ENCODE data around the gene ITGB6.

ITGB6 gene

DNA sequence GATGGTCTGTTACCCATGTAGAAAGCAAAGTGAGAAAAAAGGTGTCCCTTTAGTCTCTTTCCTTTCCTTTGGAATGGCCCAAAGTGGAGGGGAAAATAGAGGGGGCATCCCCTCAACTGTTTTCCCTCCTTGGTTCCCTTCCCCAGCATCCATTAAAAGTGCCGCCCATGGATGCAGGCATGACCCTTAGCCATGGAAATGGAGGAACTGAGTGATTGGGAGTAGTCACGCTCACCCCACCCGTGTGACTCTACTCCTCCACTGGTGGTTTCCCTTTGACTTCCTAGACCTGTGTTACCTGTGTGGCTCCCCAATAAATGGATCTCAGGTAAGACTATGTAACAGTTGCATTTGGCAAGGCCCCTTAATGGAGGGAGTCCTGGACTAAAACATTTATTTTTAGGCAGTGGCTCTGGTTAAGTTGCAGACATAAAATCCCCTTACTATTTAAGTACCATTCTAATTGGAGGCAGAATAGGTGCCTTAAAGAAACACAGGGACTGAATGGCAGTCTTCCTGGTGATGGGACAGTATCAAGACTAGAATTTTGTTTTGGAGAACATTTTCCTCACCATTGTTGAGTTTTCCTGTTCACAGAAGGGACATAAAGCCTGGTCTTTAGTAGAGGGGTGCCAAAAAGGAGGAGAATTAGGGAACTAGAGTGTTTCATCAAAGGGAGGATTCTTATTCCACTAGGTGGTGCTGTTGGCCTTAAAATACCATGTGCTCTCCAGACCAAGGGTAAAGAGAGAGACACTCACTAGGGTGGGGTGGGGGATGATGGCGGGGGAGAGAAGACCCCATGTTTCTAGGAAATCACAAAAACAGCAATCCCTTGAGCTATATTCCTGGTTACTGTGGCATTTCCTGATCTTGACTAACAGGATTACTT lies 112.0 kb downstream of the ITGB6 start:
- peak; percentile 32 for DNase-seq (ENCODE audit: low spot score)

DNA sequence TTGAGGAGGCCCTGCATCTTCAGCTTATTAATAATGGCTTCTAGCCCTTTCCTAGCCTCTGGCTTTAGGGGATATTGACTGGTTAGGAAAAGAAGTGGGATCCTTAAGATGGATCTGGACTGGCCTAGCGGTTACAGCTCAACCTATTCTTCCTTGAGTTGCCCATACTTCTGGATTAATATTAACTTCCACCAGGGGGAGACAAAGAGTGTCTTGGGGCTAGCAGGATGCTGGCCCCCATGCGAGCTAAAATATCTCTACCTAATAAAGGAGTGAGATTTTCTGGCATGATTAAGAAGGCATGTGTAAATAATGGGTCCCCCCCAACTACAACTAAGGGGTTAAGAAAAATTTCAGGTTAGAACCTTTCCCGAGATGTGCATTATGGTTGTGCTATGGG lies 114.4 kb downstream of the ITGB6 start:
- peak; percentile 10 for DNase-seq (ENCODE audit: low spot score)

DNA sequence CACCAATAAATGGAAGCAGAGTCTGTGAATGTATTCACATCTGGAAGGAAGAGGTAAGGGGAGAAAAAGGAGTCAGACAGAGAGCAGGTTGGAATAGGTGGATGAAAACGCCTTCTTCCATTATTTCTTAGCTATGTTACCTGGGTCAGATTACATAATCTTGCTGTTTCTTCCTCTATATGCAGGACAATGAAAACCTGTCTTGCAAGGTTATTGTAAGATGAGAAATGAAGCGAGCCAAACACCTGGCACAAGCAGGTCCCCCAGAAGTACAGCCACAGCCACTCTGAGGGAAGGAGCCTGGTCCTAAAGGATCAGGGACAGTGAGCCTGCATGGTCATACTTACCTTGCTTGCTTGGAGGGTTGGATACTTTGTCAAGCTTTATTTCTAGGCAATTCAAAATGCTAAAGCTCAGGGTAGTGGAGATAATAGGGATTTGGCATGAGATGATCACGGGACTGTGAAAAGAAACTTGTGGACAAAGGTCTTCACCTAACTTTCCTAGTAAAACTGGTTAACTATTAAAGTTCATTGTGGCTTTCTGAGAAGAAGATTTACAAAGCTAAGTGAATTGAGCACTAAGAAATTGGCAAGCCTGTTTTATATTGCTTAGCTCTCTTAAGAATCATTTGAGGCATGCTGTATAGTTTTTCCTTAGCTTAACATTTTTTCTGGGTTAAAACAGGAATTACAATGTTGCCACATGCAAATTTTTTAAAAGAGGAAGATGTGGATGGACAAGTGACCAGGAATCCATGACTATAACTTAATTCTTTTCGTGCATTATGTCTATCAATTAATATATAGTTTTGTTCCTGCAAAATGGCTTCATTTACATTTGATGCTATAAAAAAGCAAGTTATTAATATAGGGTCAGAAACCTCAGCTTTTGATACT lies 121.9 kb downstream of the ITGB6 start:
- DNase-seq (ENCODE audit: low spot score), result no peak

DNA sequence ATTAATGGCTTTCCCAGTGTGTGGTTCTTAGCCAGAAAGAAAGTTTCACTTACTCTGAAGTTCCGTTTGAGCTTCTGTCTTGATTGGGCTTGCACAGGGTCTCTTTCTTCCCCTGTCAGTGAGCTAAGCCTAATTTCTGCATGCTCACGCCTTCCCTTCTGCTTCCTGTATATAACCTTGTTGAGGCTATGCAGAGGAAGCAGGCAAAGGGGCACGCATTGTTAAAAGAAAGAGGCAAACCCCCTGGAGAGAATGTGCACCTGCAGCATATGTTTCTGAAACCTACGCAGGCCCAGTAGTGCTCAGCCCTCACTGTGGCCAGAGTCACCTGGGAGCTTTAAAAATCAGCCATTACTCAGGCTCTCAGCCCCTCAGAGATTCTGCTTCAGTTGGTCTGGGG lies 123.2 kb downstream of the ITGB6 start:
- DNase-seq (ENCODE audit: low spot score), result no peak

DNA sequence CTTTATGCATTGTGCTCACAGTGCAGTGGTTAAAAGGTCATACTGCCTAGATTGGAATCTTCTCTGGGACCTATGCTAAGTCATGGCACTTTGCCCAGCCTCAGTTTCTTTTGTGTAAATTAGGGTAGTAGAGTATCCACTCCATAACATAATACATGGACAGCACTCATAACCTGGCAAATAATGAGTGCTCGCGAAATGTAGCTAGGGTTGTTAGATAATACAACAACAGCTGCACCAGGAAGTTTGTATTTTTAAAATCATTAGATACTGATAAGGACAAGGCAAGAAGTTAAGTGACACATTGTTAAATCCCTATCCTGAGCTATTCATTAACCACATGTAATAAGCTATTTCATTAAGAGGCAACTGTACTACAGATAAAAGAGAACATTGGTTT lies 123.8 kb downstream of the ITGB6 start:
- no peak for DNase-seq (ENCODE audit: low spot score)

DNA sequence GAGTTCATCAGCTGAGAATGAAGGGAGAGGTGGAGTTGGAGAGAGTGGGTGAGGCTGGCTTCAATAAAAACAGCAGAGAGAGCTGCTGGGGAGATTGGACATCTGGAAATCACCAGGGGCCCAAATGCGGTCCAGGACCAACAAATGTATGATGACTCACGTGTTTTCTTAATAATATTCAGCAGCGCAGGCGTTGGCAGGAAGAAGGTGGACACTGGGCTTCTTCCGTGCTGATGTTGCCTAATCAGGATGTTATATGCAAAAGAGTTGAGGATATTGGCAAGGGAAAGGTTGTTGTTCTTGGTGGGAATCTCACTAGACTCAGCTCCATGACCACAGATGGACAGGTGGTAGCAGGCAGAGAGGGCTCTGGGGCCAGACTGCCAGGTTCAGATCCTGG lies 124.9 kb downstream of the ITGB6 start:
- no peak for DNase-seq (ENCODE audit: low spot score)

DNA sequence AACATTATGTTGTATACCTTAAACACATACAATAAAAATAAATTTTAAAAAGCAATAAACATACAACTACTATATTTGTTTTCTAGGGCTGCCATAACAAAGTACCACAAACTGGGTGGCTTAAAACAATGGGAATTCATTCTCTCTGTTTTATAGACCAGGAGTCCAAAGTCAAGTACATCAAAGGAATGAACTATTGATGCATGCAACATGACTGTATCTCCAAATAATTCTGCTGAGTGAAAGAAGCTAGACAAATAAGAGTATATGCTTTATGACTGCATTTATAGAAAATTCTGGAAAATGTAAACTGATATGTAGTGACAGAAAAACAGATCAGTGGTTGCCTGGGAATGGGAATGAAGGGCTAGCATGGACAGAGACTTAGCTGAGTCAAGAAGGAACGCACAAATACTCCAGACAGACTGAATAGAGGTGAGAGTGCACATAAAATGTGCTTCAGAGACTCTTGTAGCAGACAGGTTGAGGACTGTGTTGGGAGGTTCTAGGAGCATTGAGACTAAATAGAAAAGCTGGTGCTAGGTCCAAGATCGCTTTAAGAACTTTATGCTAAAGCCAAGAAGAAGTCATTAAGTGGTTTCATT lies 126.7 kb downstream of the ITGB6 start:
- no peak for DNase-seq (ENCODE audit: low spot score)

DNA sequence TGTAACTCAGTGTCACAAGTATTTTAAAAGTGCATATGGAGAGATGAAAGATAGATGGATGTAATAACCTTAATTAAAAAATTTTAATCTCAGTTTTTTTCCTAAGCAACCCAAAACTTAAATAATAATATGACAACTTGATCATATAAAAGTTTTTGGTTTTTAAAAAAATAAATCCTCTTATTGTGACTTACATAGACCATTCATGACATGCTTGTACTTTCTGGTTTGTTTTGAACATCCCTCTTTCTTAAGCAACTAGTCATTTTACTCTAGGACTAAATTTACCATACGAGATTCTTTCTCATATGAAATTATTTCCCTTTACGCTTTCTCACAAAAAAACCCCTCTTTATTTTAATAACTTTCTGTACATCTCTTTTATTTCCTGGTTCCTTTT lies 131.2 kb downstream of the ITGB6 start:
- no peak for DNase-seq (ENCODE audit: low spot score)

DNA sequence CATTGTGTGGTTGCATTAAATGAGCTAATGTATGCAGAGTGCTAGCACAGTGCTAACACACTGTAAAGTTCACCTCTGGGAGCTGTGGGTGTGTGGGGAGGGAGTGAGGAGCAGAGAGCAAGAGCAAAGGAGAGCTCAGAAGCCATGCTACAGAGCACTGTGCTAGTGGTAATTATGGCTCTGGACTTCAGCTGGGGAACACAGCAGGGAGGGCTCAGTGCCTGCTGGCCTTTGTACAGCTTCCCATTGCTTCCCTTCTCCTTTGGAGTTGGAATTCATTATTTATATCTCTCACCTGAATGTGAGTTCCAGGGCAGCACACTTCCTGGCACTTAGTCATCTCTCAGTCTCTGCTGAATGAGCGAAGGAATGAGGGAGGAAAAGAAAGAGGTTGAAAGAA lies 135.2 kb downstream of the ITGB6 start:
- DNase-seq (ENCODE audit: low spot score), result no peak

DNA sequence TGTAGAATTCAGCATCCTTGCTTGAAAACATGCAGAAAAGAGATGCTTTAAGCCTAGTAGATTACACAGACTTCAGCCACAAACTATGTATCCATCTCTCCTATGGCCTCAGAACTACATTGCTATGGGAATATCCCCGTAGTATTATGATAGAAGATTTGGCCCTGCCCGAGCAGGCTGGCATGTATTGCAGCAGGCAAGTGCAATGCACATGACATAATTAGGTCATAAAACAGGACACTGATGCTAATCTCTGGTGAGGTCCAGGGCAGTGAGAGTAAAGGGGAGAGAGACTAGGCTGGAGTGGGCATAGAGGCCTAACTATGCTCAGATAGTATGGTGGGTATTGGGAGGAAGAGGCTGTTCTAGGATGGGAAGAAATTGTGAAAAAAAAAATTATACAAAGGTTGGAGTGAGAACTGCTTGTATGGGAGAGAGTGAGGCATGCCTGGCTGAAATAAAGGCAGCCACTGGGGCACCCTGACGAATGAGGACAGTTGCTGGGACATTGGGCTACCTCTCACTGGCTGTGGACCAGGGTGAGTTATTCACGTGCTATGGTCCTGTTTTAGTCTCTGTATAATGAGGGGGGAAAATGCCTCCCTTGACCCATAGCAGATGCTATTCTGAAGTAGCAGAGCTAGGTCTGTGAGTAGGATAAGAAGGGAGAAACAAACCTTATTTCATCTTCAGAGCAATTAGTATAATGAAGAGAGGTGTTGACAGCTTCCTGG lies 136.0 kb downstream of the ITGB6 start:
- no peak for DNase-seq (ENCODE audit: low spot score)

DNA sequence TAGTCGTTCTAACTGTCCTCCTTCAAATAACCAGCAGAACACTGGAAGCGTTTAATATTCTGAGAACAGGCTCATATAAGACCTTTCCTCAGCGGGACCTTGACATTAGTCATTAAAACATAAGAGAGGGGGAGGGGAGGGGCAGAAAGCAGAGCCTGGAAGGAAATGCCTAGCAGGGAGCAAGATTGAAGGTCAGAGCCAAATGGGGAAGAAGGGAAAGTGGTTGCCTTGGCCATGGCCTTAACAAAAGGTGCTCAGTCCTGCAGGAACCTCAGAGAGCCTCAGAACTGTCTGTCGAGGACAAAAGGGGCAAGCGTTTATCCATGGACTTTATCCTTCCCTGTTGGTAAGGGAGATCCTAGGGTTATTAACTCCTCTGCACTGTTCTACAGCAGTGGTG lies 136.8 kb downstream of the ITGB6 start:
- no peak for DNase-seq (ENCODE audit: low spot score)

DNA sequence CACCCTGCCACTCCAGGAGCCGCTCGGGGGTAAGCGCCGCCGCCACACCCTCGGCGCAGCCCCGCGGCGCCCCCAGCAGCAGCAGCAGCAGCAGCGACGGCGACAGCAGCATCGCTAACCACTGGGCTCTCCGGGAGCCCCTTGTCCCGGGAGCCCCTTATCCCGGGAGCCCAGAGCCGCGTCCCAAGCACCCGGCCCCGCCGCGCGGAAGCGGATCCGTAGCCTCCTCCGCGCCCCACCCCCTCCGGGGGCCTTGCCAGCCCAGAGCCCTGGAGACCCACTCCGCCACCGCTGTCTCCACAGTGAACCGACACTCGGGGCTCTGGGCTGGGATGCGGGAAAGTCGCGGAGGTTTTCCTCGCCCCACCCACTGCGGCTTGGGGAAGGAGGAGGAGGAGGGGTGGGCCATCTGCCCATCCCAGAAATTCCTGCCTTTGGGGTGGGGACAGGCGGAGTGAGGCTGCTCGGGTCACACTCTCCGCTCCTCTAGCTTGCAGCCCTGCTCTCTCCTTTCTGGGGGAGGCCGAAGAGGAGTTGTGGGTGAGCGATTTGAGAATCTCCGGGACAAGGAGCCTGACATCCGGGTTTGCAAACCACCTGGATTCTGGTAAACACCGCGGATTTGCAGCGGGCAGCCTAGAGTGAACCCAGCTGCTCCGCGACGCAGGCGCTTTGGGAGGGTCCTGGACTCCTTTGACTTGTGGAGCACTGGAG lies 137.6 kb downstream of the ITGB6 start, which contains the start of gene PLA2R1:
Gene PLA2R1, minus strand, starts transcription at position 324 of the 714 bp plus-strand sequence. Its CDS starts 212 bp downstream, at position 112.
- no peak for DNase-seq (ENCODE audit: low spot score)

DNA sequence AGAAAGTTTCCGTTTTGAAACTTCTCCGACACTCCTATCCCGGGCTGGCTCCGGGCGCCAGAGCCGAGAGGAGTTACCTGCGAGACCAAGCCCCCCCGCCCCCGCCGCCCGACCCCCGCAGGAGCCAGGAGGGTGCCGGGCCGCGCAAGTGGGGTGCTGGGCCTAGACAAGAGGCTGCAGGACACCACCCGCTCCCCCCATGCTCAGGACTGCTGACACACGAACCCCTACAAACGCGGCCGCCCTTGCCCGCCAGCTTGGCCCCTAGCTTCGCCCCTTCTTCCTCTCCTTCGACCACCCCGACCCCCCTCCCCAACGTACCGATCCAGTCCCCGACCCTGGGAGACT lies 138.2 kb downstream of the ITGB6 start:
- DNase-seq (ENCODE audit: low spot score), result no peak

DNA sequence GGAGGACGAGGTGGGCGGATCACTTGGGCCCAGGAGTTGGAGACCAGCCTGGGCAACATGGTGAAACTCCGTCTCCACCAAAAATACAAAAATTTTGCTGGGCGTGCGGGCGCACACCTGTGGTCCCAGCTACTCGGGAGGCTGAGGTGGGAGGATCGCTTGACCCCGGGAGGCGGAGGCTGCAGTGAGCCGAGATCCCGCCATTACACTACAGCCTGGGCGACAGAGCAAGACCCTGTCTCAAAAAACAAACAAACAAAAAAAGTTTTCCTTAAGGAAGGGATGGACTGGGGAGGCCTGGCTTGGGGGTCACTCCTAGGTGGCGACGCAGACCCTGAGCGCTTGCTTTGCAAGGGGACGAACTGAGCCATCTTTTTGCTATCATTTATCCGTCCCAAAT lies 138.5 kb downstream of the ITGB6 start:
- no peak for DNase-seq (ENCODE audit: low spot score)

DNA sequence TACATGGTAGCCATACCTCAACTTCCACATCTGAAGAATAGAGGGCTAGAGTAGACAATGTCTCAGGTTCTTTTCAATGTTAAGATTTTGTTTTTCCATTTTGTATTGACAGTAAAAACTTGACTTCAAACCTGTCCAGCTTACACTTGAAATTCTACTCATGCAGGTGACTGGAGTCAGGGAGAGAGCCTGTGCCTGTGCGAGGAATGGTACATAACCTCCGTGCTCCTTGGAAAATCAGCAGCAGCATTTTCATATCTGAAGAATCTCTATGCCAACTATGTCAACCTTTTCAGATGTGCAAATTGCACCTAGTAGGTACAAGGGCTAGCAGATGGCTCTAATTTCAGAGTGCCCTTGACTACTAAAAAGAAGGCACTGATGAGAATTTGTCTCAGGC lies 139.8 kb downstream of the ITGB6 start:
- no peak for DNase-seq (ENCODE audit: low spot score)

DNA sequence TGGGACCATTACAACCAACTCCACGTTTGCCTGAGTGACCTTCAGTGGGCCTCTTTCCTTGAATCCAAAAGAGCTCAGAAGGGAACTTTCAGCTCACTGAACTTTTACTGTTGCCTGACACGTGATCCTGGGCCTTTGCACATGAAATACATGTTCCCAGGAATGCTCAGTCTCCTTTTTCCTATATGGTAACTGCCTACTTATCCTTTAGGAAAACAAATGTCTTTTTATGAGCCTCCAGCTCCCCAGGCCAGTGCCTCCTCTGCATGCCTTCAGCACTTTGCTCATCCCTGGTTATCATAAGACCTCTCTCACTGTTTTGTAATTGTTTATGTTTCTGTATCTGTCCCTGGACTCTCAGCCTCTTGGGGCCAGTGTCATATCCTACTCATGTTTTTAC lies 142.7 kb downstream of the ITGB6 start:
- no peak for DNase-seq (ENCODE audit: low spot score)

DNA sequence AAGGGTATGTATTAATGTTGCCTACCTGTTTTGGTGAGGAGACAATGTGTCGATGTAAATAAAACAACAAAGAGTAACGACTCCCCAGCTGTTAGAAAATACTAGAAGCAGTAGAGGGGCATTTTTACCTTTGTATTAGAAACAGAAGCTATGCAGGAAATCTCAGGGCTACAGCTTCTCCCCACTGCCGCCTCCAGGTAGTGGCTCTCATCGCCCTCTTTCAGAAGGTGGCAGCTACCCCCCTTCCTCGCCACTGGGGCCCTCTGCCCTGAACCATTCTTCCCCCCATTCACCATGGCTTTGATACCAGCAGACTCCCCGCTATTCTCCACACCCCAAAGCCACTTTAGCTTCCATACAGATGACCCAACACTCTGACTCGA lies 144.4 kb downstream of the ITGB6 start:
- DNase-seq (ENCODE audit: low spot score), result no peak

DNA sequence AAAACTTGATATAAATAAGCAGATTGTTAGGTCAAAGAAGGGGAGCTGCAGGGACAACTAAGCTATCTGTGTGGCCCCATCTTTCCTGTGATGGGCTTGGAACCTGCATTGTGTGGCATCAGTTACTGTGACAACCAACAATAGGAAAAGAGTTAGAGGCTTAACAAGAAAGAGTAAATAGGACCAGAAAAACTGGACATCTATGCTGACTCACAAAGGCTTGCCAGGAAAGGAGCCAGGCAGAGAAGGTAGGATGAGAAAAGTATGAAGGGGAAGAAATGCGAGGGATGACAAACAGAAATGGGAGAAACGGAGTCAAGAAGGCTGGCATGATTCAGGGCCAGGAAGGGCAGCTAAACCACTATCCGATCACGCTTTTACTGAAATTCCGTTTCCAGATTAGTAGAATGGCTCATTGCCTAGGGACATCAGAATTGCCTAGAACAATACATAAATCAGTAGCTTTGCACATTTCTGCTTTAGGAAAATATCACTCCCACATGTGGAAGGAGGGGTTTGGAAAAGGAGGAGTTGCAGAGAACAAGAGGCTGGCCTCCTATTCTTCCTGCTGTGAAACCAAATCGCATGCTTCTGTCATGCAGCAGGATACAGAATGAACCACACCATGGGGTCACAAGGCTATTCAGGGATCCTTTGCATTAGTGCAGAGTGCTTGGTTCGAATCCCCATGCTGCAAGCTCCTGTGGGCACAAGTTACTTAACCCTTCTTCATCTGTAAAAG lies 144.9 kb downstream of the ITGB6 start:
- DNase-seq (ENCODE audit: low spot score), result no peak

DNA sequence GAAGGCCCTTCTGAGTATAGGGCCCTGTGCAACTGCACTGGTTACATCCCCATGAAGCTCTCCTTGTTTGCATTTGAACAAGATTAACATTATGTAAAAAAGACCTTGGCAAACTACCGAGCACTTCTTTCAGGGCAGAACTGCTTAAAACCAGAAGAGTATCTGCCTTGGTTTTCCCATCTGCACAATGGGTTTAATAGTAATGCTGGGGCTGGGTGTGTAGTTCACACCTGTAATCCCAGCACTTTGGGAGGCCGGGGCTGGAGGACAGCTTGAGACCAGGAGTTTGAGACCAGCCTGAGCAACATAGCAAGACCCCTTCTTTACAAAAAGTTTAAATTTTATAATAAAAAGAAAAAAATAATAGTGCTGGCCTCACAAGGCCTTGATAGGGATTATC lies 146.1 kb downstream of the ITGB6 start:
- no peak for DNase-seq (ENCODE audit: low spot score)

DNA sequence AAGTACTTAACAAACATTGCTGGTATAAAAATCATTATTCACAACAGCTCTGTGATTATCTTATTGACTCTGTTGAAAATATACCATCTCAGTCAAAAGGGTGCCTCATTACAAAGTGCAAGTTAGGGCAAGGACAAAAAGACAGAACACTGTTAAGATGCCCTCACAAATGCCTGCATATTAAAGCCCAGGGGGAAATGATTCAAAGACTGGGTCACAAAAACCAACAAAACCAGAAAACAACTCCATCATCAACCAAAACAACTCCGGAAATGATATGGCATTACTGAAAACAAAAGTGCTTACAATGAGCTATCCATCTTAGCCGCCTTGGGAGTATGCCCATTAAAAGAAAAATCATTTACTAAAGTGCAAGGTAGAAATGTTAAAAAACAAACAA lies 147.5 kb downstream of the ITGB6 start:
- DNase-seq (ENCODE audit: low spot score), result no peak

DNA sequence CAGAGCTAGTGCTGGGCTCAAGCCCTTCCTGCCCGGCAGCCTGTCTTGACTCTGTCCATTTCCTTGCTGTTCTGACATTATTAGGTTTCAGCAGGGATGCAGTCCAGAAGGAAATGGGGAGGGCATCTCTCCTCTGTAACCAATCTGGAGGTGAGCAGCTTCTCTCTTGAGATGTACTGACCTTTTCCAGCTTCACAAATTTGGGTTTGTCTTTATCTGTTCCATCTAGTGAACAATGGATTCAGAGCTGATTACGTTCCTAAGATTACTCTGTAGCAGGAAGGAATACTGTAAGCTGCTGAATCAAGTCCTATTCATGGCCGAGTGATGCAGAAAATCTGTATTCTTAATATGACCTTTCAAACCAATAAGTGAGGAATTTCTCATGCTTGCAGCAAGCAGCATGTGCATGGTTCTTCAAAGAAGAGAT lies 148.7 kb downstream of the ITGB6 start:
- DNase-seq (ENCODE audit: low spot score), result no peak

All from hematopoietic multipotent progenitor cell treated with erythropoietin and hydrocortisone succinate and interleukin-3 and kit ligand, for 15 days (in vitro differentiated cells).